GM12865 (cell line): ENCODE results near the gene SCARB1.

ENCODE experiments used
- DNase-seq: peaks from one replicate; pipeline ENCODE4 v3.0.0; 2010; ENCODE audit warnings: low read depth
- H3K4me3 ChIP-seq: 2 replicates; pipeline ENCODE4 v1.5.1; 2011; ENCODE audit warnings: mild to moderate bottlenecking, low read depth, low read length, control low read depth
- CTCF ChIP-seq: IDR thresholded peaks from 2 replicates; pipeline ENCODE4 v1.5.1; 2011; ENCODE audit warnings: low read length, control low read depth, low read depth, inconsistent platforms; ENCODE audit not compliant: insufficient read depth; ENCODE audit errors: missing control alignments

The SCARB1 gene

GRCh38 chr12:124731869-124732268 lies 131.8 kb downstream of the SCARB1 start:
- no peak overlapping the region for H3K4me3 ChIP-seq
- TF ChIP-seq CTCF, result no peak
- no peak for DNase-seq

- H3K4me3 ChIP-seq, result no peak overlapping the region
- no peak for DNase-seq
Measured at GRCh38 chr12:124730455-124730932, 133.2 kb downstream of the SCARB1 start.

GRCh38 chr12:124727922-124728321 lies 135.7 kb downstream of the SCARB1 start:
- TF ChIP-seq CTCF, result no peak
- no peak for DNase-seq
- H3K4me3 ChIP-seq, result no peak overlapping the region

More at GRCh38 chr12:124730455-124730932, 133.2 kb downstream of the SCARB1 start:
- no peak for TF ChIP-seq CTCF

- no peak overlapping the region for H3K4me3 ChIP-seq
- no peak for TF ChIP-seq CTCF
- DNase-seq, result peak; percentile 46
Measured at GRCh38 chr12:124727264-124727800, 136.3 kb downstream of the SCARB1 start.
